Left renal cortex interstitium (tissue), 4 donors: ENCODE measurements around the gene ILRUN. TPM values are rescaled to one million over a fixed set of nuclear protein-coding genes. Genes with fewer than 3 reads are reported as not detected.
"Not testable (repeated sequence)": the region's sequence is repeated elsewhere in the genome, so short reads cannot be mapped to it uniquely, and the experiment has no call there.

Experiments used
- DNase-seq, 4 donors: peaks; one replicate each; pipeline ENCODE4 v3.0.0-alpha.2; 2013; ENCODE audit warnings: low read depth in 4 of 4, low spot score in 2 of 4, missing footprints in 1 of 4
- polyA plus RNA-seq, 4 donors: library from polyadenylated mRNA; unstranded; fragments of 120-200 nt; gene quantifications; one replicate each; pipeline ENCODE4 v1.2.1, GENCODE V29; 2013; ENCODE audit not compliant: insufficient read length in 4 of 4

Gene ILRUN
- polyA plus RNA-seq, 4 donors = 47.9 to 50.3 (median 48.8) TPM

GRCh38 chr6:34697904-34698559, 1.5 kb upstream of the ILRUN start:
- DNase-seq = no peak

- no peak for DNase-seq
Measured at GRCh38 chr6:34697544-34697836, 923 bp upstream of the ILRUN start.

GRCh38 chr6:34696189-34696738, 303 bp downstream of the ILRUN start:
- peak in 2 of 4 donors; percentile 17 to 40 for DNase-seq

GRCh38 chr6:34695729-34696188, 808 bp downstream of the ILRUN start:
- no peak for DNase-seq

- DNase-seq = no peak
Measured at GRCh38 chr6:34692280-34692679, 4.3 kb downstream of the ILRUN start.

GRCh38 chr6:34689742-34690141, 6.8 kb downstream of the ILRUN start:
- no peak for DNase-seq

GRCh38 chr6:34688956-34689355, 7.6 kb downstream of the ILRUN start:
- no peak for DNase-seq

- DNase-seq = no peak
Measured at GRCh38 chr6:34684919-34685318, 11.6 kb downstream of the ILRUN start.

- DNase-seq = no peak
Measured at GRCh38 chr6:34684364-34684763, 12.2 kb downstream of the ILRUN start.

GRCh38 chr6:34680802-34681515, 15.6 kb downstream of the ILRUN start:
- no peak for DNase-seq

GRCh38 chr6:34680313-34680712, 16.3 kb downstream of the ILRUN start:
- not testable (repeated sequence) for DNase-seq

GRCh38 chr6:34679552-34680253, 16.9 kb downstream of the ILRUN start:
- DNase-seq = no peak

- no peak for DNase-seq
Measured at GRCh38 chr6:34676140-34676539, 20.4 kb downstream of the ILRUN start.

- not testable (repeated sequence) for DNase-seq
Measured at GRCh38 chr6:34674930-34675329, 21.6 kb downstream of the ILRUN start.

GRCh38 chr6:34674268-34674639, 22.3 kb downstream of the ILRUN start:
- no peak for DNase-seq

GRCh38 chr6:34673064-34673463, 23.5 kb downstream of the ILRUN start:
- DNase-seq = no peak

GRCh38 chr6:34672657-34673043, 23.9 kb downstream of the ILRUN start:
- no peak for DNase-seq

GRCh38 chr6:34671801-34672656, 24.5 kb downstream of the ILRUN start:
- no peak for DNase-seq

- no peak for DNase-seq
Measured at GRCh38 chr6:34671367-34671766, 25.2 kb downstream of the ILRUN start.

GRCh38 chr6:34668799-34669198, 27.8 kb downstream of the ILRUN start:
- not testable (repeated sequence) for DNase-seq
